Measurements from ENCODE around the gene ATF4.

GRCh38 chr22:39478441-39478850 lies 41.9 kb upstream of the ATF4 start:
- TF ChIP-seq POLR2AphosphoS5 (IDR thresholded peaks at IDR 0.05) (no peak), CTCF (IDR thresholded peaks at IDR 0.05) (no peak), POLR2A (IDR thresholded peaks at IDR 0.05) (no peak), EP300 (IDR thresholded peaks at IDR 0.05) (no peak)
